KMS-11 (cell line): ENCODE measurements around the gene CHD6.
A peak's percentile ranks its signal among the peaks of the same experiment; 100 is the strongest.

ENCODE experiments used
- H2AFZ ChIP-seq: fragments of 200-600 bp; sonication (generic); 2 replicates; pipeline ENCODE4 v1.6.1; 2016; ENCODE audit warnings: antibody characterized with exemption, mixed run types, low read depth
- H3K27ac ChIP-seq: fragments of 200-600 bp; sonication (generic); 2 replicates; pipeline ENCODE4 v1.6.1; 2016; ENCODE audit warnings: mild to moderate bottlenecking, mixed run types
- H3K27me3 ChIP-seq: fragments of 200-600 bp; sonication (generic); 2 replicates; pipeline ENCODE4 v1.6.1; 2017; ENCODE audit warnings: mild to moderate bottlenecking, low read depth, mixed run types, moderate library complexity; ENCODE audit not compliant: insufficient read depth
- H3K36me3 ChIP-seq: fragments of 200-600 bp; sonication (generic); 2 replicates; pipeline ENCODE4 v1.6.1; 2017; ENCODE audit warnings: mild to moderate bottlenecking, mixed run types; ENCODE audit not compliant: insufficient read depth
- H3K4me1 ChIP-seq: fragments of 200-600 bp; sonication (generic); 2 replicates; pipeline ENCODE4 v1.6.1; 2016; ENCODE audit warnings: mild to moderate bottlenecking, low read depth, mixed run types; ENCODE audit not compliant: poor library complexity, severe bottlenecking
- H3K4me2 ChIP-seq: fragments of 200-600 bp; sonication (generic); 2 replicates; pipeline ENCODE4 v1.7.0; 2016; ENCODE audit warnings: mild to moderate bottlenecking, mixed run types
- H3K4me3 ChIP-seq: fragments of 200-600 bp; sonication (generic); IDR thresholded peaks from 2 replicates; pipeline ENCODE4 v1.6.1; 2017; ENCODE audit warnings: low read depth, low read length, mixed read lengths; ENCODE audit not compliant: insufficient read depth
- H3K79me2 ChIP-seq: fragments of 200-600 bp; sonication (generic); 2 replicates; pipeline ENCODE4 v1.6.1; 2016; ENCODE audit warnings: low read depth, mixed run types; ENCODE audit not compliant: insufficient read depth
- H3K9ac ChIP-seq: fragments of 200-600 bp; sonication (generic); 2 replicates; pipeline ENCODE4 v1.6.1; 2016; ENCODE audit warnings: mild to moderate bottlenecking, mixed run types
- H4K20me1 ChIP-seq: fragments of 200-600 bp; sonication (generic); 2 replicates; pipeline ENCODE4 v1.6.1; 2016; ENCODE audit warnings: mild to moderate bottlenecking, mixed run types; ENCODE audit not compliant: insufficient read depth
- CTCF ChIP-seq: fragments of 200-600 bp; sonication (generic); conservative IDR thresholded peaks from 2 replicates; pipeline ENCODE4 v1.6.1; 2017; ENCODE audit warnings: low read depth, mild to moderate bottlenecking, antibody characterized with exemption, low read length, moderate library complexity, mixed read lengths

CHD6 gene

GRCh38 chr20:41621971-41622370 is 3.8 kb upstream of the CHD6 start:
- Histone ChIP-seq H3K9ac (no peak overlapping the region), H3K27me3 (no peaks in the 10 kb centered on the region), H3K4me2 (no peak overlapping the region), H3K79me2 (peaks cover 6% of the 10 kb centered on the region), H3K4me3 (no peak overlapping the region), H3K36me3 (no peaks in the 10 kb centered on the region), H3K27ac (no peak overlapping the region), H4K20me1 (no peaks in the 10 kb centered on the region), H2AFZ (no peak overlapping the region), H3K4me1 (peaks cover 3% of the 10 kb centered on the region)
- no peak for TF ChIP-seq CTCF

GRCh38 chr20:41621421-41621820 is 3.2 kb upstream of the CHD6 start:
- Histone ChIP-seq H2AFZ (no peak overlapping the region), H3K36me3 (no peaks in the 10 kb centered on the region), H4K20me1 (no peaks in the 10 kb centered on the region), H3K79me2 (peaks cover 11% of the 10 kb centered on the region), H3K4me2 (no peak overlapping the region), H3K4me1 (peaks cover 8% of the 10 kb centered on the region), H3K27ac (no peak overlapping the region), H3K4me3 (no peak overlapping the region), H3K9ac (no peak overlapping the region), H3K27me3 (no peaks in the 10 kb centered on the region)
- TF ChIP-seq CTCF: no peak

- no peak for TF ChIP-seq CTCF
- Histone ChIP-seq H3K36me3 (no peaks in the 10 kb centered on the region), H3K27ac (no peak overlapping the region), H4K20me1 (no peaks in the 10 kb centered on the region), H2AFZ (peak overlapping the region; percentile 67; the same call in 1 of the 2 replicates), H3K9ac (no peak overlapping the region), H3K4me3 (no peak overlapping the region), H3K4me1 (peaks cover 14% of the 10 kb centered on the region), H3K4me2 (peak overlapping the region; percentile 43; the same call in 1 of the 2 replicates), H3K79me2 (peaks cover 30% of the 10 kb centered on the region), H3K27me3 (no peaks in the 10 kb centered on the region)
These were observed 1.4 kb upstream of the CHD6 start for GRCh38 chr20:41619360-41620100.

- peaks cover 37% of the 10 kb centered on the region for H3K79me2 ChIP-seq
- H2AFZ ChIP-seq: peak overlapping the region; percentile 67
- no peaks in the 10 kb centered on the region for H3K36me3 ChIP-seq
- H3K9ac ChIP-seq: no peak overlapping the region
- TF ChIP-seq CTCF: no peak
- H3K27me3 ChIP-seq: no peaks in the 10 kb centered on the region
- no peak overlapping the region for H3K27ac ChIP-seq
- H3K4me1 ChIP-seq: peaks cover 14% of the 10 kb centered on the region
- no peak overlapping the region for H3K4me3 ChIP-seq
- H3K4me2 ChIP-seq: peak overlapping the region; percentile 43
- H4K20me1 ChIP-seq: no peaks in the 10 kb centered on the region
These were observed 682 bp upstream of the CHD6 start for GRCh38 chr20:41618807-41619311.
